GM18909 (cell line): ENCODE data around the gene DGKQ.

ENCODE experiments used
- ATAC-seq: cut with Tn5 transposase; IDR thresholded peaks from one replicate; pipeline ENCODE4 v1.9.1; 2021; ENCODE audit warnings: mild to moderate bottlenecking; ENCODE audit not compliant: unreplicated experiment, poor library complexity

DGKQ gene

GRCh38 chr4:996030-996996 lies 22.9 kb upstream of the DGKQ start:
- ATAC-seq = no peak

- ATAC-seq = no peak
These were observed 22.1 kb upstream of the DGKQ start for GRCh38 chr4:995311-996026.

GRCh38 chr4:993111-994029 lies 20.0 kb upstream of the DGKQ start, which contains the start of gene SLC26A1:
Gene SLC26A1 (minus strand): TSS chr4:993404. CDS start chr4:991703, 1,701 bp downstream.
- no peak for ATAC-seq

GRCh38 chr4:992297-993110 lies 19.1 kb upstream of the DGKQ start:
- no peak for ATAC-seq

GRCh38 chr4:991451-992296 lies 18.3 kb upstream of the DGKQ start:
- no peak for ATAC-seq

- no peak for ATAC-seq
These were observed 17.5 kb upstream of the DGKQ start for GRCh38 chr4:990746-991367.

- no peak for ATAC-seq
These were observed 16.5 kb upstream of the DGKQ start for GRCh38 chr4:989722-990471.

GRCh38 chr4:988726-989721 lies 15.7 kb upstream of the DGKQ start:
- ATAC-seq = no peak

- ATAC-seq = no peak
These were observed 14.5 kb upstream of the DGKQ start for GRCh38 chr4:987624-988513.

- peak; percentile 70 for ATAC-seq
These were observed 13.7 kb upstream of the DGKQ start, which contains the start of gene IDUA for GRCh38 chr4:986879-987623. Gene IDUA (plus strand): TSS chr4:987044. CDS start chr4:987085, 41 bp downstream.

- peak; percentile 18 for ATAC-seq
These were observed 13.1 kb upstream of the DGKQ start for GRCh38 chr4:986428-986878.

GRCh38 chr4:985123-985830 lies 11.9 kb upstream of the DGKQ start:
- no peak for ATAC-seq

GRCh38 chr4:984336-985054 lies 11.1 kb upstream of the DGKQ start:
- ATAC-seq = no peak
